Right renal pelvis (tissue), 4 donors: ENCODE data around the gene DNAJC7. TPM values are rescaled to one million over a fixed set of nuclear protein-coding genes. Genes with fewer than 3 reads are reported as not detected.

Experiments
- DNase-seq, 4 donors: peaks; one replicate each; pipeline ENCODE4 v3.0.0-alpha.2; 2013; ENCODE audit warnings: low read depth in 4 of 4, low spot score in 3 of 4, missing footprints in 1 of 4
- polyA plus RNA-seq, 4 donors: library from polyadenylated mRNA; unstranded; fragments of 120-200 nt; gene quantifications; one replicate each; pipeline ENCODE4 v1.2.1, GENCODE V29; 2013; ENCODE audit not compliant: insufficient read length in 4 of 4

DNAJC7 gene, protein sequence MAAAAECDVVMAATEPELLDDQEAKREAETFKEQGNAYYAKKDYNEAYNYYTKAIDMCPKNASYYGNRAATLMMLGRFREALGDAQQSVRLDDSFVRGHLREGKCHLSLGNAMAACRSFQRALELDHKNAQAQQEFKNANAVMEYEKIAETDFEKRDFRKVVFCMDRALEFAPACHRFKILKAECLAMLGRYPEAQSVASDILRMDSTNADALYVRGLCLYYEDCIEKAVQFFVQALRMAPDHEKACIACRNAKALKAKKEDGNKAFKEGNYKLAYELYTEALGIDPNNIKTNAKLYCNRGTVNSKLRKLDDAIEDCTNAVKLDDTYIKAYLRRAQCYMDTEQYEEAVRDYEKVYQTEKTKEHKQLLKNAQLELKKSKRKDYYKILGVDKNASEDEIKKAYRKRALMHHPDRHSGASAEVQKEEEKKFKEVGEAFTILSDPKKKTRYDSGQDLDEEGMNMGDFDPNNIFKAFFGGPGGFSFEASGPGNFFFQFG
- 100 to 1,000 TPM; 134 to 148 (median 138) TPM for polyA plus RNA-seq

DNA sequence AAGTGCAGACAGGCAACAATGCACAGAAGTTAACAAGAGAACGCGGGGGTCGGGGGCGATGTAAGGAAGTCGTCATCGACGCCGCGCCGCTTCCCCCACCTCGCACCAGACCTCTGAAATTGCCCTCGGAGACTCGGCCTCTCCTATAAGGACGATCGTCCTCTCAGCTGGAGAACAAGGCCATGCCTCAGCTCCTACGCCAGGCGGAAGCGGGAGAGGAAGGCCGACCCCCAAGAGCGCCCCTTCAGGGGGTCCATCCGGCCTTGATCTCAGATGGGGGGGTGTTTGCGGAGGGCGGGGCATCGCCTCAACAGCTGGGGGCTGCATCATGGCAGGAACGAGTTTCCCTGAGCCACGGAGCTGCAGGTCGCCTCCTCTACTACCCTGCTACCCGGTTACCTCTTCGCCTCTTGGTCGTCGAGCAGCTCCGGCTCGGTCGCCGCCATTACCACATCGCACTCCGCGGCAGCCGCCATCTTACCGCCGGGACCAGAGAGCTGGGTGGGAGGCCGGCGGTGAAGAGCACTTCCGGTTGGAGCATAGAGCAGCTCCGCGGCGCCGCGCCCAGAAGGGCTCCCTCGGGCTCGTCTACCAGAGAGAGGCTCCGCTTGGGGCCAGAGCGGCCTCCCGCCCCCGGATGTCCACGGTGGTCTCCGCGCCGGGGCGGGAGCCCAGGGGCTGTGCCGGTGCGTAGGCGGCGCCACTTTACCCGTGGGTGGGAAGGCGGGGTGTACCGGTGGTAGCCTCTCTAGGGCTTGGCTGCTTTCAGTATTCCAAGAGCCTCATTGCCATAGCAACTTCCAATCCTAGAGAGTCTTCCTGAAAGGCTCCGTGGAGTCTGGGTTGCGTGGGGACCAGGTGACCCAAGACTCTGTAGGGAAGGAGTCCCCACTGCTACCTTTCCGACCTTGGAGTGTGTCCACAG lies at the start of gene DNAJC7:
Gene DNAJC7, minus strand, starts transcription at position 499 of the 925 bp plus-strand sequence. Its CDS starts 23 bp downstream, at position 476.
- DNase-seq: peak; percentile 82 to 84 (median 82)

DNA sequence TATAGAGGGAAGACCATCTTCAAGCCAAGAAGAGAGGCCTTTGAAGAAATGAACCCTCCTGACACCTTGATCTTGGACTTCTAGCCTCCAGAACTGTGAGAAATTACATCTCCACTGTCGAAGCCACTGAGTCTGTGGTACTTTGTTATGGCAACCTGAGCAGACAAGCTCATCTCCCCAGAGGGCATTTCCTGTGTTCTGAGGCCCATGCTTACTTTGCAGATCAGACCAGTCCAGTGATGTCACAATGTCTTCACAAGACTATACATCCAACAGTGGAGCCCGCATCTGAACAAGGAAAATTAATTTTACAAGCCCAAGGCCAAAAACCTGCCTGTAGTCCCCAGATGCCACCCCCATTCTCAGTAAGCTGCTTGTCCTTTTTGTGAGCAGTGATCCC lies 48.0 kb upstream of the DNAJC7 start:
- no peak for DNase-seq

DNA sequence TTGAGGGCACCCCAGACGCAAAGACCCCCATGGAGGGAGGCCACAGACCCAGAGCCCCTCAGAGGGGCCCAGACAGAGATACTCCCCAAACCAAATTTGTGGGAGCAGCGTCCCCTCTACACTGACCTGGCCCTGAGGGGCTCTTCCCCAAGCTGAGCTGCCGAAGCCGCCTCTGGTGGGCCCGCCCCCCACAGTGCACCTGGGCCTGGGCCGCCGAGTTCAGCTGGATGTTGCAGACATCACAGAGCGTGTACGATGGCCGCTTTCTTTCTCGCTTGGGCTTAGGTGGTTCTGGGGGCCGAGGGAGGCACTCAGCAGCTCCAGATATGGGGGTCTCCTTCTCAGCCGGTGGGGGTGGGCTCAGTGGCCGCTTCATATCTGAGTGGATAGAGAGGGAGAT lies 45.4 kb upstream of the DNAJC7 start:
- DNase-seq: no peak

DNA sequence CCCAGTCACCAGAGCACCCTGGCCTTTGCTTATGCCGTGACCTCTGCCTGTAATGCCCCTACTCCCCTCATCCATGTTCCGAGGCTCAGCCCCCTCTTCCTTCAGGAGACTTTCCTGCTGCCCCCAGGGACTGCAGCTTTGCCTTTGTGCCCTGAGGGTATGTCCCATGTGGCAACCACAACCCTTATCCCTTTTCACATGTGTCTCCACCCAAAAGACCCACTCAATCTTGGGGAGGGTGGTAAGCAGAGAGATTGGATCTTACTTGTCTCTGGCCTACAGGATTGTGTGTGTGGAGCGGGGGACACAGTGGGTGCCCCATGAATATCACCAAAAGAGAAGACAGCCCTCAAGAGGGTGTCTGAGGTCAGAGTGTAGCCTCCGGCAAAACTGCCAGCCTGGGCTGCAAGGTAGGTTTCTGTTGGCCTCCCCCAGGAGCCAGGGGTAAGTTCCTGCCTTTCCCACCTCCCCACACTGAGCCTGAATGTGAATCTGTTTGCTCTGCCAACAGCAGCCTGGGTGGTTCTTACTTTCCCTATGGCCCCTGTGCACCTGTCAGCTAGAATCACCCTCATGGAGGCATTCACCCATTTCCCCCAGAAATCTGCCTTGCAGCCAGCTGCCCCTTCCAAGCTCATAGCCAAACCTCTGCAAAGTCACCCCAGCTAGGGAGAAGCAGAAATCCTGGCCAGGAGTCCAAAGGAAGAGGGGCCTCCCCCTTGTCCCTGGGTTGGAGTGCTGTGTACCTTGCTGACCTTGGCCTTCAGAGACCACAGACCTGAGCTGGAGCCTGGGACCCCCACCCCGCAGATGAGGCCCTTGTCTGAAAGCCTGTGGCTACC lies 44.6 kb upstream of the DNAJC7 start:
- no peak for DNase-seq

DNA sequence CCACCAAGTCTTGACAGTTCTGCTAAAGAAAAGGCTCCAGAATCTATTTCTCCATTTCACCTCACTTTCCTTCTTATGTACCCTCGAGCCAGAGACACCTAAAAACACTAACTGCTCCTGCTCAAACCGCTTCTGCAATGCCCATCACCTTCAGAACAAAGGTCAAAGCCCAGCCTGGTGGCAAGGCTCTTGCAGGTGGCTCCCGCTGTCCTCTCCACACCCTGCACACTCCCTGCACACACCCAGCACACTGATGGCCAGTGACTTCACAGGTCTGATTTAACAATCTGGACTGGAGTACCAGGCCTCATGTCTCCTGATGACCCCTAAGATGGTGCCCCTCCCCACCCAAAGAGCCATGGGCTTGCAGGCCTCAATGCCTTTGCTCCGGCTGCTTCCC lies 43.0 kb upstream of the DNAJC7 start:
- no peak for DNase-seq

DNA sequence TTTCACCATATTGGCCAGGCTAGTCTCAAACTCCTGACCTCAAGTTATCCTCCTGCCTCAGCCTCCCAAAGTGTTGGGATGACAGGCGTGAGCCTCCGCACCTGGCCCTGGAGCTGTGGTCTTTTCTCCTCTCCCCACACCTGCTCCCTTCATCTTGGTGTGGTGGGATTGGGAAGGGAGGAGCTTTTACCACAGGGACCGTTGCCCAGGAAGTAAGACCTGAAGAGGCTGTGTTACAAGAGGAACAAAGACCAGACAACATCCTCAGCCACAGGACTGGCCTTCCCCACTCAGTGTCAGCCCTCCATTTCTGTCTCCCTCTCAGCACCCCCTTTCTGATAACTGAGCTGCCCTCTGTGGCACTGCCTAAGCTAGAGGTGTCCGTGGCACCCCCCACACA lies 42.6 kb upstream of the DNAJC7 start:
- DNase-seq: no peak

DNA sequence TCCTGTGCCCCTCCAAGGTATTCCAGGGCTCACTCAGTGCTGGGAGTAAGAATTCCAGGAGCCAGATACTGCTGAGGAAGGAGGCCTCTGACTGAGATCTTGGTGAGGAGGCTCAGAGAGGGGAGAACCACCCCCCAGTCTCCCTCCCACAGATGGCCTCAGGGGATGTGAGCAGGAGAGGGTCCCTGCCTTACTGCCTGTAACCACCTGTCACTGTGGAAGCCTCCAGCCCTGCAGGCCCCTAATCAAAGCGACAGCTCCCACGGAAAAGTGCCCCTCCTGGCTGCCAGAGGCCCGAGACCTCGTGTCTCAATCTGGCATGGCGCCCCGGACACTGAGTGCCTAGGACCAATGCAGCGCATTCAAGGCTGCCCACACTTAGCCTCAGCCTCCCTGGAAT lies 40.8 kb upstream of the DNAJC7 start:
- no peak for DNase-seq

DNA sequence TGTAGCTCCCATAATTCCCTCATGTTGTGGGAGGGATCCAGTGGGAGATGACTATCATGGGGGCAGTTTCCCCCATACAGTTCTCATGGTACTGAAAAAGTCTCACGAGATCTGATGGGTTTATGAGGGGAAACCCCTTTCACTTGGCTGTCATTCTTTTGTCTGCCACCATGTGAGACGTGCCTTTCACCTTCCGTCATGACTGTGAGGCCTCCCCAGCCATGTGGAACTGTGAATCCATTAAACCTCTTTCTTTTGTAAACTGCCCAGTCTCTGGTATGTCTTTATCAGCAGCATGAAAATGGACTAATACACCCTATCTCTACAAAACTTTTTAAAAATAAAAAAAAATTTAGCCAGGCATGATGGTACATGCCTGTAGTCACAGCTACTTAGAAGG lies 39.4 kb upstream of the DNAJC7 start:
- no peak for DNase-seq

DNA sequence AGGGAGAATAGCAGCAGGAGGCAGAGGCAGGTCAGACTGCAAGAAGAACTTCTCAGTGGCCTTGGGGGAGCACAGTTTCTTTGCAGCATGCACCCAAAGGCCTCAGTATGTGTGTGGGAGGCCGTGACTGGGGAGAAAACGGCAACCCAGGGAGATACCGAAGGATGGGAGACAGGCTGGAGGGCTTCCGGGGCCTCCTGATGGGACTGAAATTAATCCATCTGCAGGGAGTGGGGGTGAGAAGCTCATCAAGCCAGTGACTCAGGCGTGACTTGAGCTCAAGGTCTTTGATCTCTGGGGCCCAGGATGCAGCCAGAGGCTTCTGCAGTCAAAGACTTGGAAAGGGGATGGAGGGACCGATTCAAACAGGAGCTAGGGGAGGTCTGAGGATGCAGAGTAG lies 38.3 kb upstream of the DNAJC7 start:
- no peak for DNase-seq

DNA sequence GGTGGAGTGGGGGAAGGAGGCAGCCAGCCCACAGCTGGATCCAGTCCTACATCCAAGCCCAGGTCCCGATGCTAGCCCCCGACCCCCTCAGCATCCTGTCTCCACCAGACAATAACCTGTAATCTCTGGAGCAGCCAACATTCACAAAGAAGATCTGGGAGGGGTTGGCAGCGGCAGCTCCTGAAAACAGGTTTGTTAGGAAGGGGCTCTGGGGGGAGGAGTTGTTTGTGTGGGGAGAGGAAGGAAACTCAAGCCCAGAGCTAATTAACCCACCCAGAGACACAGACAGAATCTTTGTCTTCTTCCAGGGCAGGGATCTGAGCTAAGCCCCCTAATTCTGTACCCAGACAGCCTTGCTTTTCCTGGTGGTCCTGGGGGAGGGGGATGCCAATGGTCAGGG lies 37.8 kb upstream of the DNAJC7 start:
- no peak for DNase-seq

DNA sequence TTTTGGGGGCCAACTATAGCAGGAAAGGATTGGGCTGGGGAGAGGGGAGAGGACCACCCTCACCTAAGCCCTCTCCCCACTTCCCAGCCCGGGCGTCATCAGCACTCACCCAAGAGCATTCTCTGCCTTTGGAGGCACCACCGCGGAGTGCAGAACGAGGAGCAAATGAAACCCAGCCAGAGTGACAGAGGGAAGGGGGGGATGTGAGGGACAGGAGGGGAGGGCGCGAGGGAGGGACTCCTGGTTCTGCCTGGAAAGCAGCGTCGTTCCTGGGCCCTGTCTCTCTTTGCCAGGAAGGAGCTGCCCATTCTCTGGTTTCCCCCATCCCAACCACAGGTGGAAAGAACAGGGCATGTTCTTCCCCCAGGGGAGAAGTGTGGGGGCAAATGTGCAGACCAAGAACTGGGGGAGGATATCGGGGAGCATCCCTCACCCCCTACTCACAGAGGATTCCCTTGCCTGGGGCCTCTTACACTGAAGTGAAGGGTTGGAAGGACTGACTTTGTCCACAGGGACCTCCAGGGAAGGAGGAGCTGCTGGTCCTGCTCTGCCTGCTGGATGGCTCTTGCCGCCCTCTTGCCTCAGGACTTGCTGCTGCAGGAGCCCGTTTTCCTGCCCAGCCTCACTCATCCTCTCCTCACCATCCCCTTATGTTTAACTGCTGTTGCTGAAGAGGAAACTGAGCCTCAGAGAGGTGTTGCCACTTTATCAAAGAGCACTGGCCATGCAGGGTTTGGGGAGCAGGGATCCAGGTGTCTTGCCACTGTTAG lies 36.7 kb upstream of the DNAJC7 start:
- no peak for DNase-seq

DNA sequence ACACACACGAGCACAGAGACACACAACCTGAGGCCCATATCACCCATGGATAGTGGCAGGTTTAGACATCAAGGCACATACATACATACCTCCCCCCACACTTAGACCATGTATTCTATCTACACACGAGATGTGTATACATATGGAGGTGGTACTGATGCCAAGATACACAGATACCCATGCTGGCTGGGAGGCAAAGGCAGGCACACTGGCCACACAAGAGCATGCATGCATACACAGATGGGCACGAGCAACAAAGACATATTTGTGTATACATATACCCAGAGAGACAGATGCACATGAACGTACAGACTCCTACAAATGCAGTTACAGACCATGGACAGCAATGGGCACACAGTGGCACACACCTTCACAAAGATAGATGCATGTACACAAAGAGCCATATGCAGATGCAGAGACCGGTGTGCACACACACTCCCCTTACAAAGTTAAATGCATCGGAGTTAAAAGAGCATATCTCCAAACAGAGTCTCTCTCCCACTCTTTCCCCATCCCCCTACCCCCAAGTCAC lies 35.2 kb upstream of the DNAJC7 start:
- DNase-seq: no peak

DNA sequence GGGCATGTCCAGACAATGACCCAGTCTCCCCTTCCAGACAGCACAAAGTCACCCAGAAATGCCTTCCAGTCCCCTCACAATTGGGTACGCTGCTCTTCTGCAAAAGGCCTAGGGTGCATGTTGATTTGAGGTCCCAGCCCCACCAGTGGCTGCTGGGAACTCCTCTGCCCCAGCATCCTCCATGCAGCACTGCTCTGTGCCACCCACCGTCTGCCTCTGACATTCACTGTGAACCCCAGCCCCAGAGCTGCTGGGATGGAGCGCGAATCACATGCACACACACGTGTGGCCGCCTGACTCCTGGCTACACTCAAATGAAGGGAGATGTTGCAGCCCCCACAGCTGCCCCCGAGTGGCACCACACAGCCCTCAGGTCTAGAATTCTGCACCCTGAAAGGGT lies 34.4 kb upstream of the DNAJC7 start:
- no peak for DNase-seq

DNA sequence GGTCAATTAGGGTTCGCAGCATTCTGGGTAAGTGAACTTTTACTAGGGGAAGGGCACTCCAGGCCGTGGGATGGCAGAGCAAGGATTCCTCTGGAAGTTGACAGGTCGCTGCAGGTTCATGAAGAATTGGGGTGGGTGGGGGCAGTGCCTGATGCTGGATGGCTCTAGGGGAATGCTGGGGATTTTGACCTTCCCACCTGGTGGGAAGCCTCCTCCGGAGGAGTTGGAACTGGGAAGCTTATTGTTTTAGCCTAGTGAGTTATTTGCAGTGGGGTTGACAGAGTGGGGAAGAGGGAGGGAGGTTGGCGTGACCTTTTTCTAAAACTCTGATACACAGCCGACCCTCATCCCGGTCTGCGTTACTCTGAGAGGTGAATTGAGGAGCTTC lies 33.8 kb upstream of the DNAJC7 start:
- DNase-seq: no peak

DNA sequence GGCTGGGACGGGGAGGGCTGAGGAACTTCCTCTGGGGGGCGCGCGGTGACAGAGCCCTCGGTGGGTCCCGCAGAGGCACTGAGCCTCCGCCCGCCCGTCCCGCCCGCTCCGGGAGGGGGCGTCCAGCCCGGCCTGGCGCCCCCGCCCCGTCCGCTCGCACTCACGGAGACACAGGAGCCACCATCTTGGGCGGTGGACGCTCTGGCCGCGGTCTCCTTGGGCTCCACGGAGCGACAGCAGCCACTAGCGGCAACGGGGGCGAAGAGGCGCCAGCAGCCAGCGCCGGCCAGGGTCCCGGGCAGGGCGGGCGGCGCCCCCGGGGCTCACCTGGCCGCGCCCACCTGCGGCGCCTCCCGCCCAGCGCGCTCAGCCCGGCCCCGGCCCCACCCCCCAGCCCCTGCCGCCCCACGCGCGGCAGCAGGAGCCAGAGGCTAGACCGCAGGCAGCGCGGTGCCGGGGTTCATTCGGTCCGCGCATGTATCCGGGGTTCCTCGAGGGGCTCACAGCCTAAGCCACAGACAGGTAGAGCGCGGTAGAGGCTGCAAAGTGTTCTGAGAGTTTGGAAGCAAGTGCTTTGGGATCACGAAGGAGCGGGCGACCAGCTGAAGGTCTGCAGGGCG lies 33.3 kb upstream of the DNAJC7 start, which contains the start of gene C17orf113:
Gene C17orf113, minus strand, starts transcription at position 209 of the 620 bp plus-strand sequence. CDS start 7,225 bp downstream, outside the sequence.
- no peak for DNase-seq

DNA sequence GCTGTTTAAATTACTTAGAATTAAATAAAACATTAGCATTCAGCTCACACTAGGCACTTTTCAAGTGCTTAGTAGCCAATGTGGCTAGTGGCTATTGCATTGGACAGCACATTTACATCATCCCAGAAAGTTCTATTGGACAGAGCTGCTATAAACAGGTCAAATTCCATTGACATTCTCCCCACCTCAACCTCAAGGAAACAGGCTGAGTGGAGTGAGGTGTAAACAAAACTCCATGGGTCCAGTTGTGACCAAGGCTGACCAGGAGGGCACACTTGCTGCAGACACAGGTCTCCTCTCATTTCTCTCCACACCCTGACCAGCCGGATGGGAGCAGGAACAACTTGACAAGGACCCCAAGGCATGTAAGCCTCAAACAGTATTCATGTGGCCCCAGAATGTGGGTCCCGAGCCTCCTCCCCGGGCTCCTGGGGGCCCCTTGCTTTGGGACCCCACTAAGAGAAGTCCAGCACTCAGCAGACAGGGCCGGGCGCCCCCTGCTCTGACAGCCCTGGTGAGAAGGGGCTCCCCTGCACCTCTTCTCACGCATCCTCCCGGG lies 32.7 kb upstream of the DNAJC7 start:
- DNase-seq: no peak

DNA sequence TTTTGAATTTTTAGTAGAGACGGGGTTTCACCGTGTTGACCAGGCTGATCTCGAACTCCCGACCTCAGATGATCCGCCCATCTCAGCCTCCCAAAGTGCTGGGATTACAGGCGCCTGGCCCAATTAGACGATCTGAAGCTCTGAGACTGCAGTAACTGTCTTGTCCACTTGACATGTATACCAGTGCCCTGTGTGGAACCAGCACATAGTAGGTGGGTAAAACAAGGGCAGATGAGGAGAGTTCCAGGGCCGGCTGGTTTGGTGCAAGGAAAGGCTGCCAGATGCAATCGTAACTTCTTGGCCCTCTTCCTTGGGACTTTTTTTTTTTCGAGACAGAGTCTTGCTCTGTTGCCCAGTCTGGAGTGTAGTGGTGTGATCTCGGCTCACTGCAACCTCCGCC lies 30.1 kb upstream of the DNAJC7 start:
- DNase-seq: no peak

DNA sequence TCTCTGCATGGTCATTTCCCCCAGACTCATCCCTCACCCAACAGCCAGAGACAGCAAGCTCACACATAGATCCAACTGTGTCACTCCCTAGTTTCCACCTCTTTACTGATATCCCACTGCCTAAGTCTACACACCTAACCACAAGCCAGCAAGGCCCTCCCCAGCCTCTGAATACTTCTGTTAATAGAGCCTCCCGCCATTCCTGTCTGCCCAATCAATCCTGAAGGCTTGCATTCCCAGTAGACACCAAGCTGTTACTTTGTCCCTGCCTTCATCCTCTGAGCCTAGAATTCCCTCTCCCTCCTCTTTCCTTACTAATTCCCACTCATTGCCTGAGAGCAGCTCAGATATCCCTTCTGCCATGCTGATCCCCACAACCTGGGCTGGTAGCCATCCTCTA lies 28.5 kb upstream of the DNAJC7 start:
- DNase-seq: no peak
